Liver (tissue), 3 donors: ENCODE data around the gene NEURL3.

Source experiments
- FOXA1 ChIP-seq: IDR thresholded peaks from 2 replicates; pipeline ENCODE4 v1.6.1; 2016; ENCODE audit warnings: antibody characterized with exemption
- GABPA ChIP-seq, 2 donors: IDR thresholded peaks in 1 of 2; conservative IDR thresholded peaks in 1 of 2; 2 replicates each; pipeline ENCODE4 v1.6.1; 2016; ENCODE audit warnings: antibody characterized with exemption in 2 of 2, mild to moderate bottlenecking in 1 of 2, moderate library complexity in 1 of 2
- JUND ChIP-seq, 2 donors: IDR thresholded peaks; 2 replicates each; pipeline ENCODE4 v1.6.1; 2016; ENCODE audit warnings: antibody characterized with exemption in 2 of 2
- RAD21 ChIP-seq, 2 donors: IDR thresholded peaks; 2 replicates each; pipeline ENCODE4 v1.6.1; 2016; ENCODE audit warnings: antibody characterized with exemption in 2 of 2, mild to moderate bottlenecking in 2 of 2
- RXRA ChIP-seq, 2 donors: IDR thresholded peaks; 2 replicates each; pipeline ENCODE4 v1.6.1; 2017 to 2018; ENCODE audit warnings: antibody characterized with exemption in 2 of 2, mild to moderate bottlenecking in 1 of 2
- SP1 ChIP-seq: IDR thresholded peaks from 2 replicates; pipeline ENCODE4 v1.6.1; 2018; ENCODE audit warnings: antibody characterized with exemption, mild to moderate bottlenecking
- TAF1 ChIP-seq: conservative IDR thresholded peaks from 2 replicates; pipeline ENCODE4 v1.6.1; 2016; ENCODE audit warnings: antibody characterized with exemption, mild to moderate bottlenecking
- TF ChIP-seq, protein P1 (sequence below): fragments of 150-350 bp; IDR thresholded peaks from 2 replicates; pipeline ENCODE4 v1.5.1; 2017; ENCODE audit warnings: improper control_type of control experiment, low read depth, low read length; ENCODE audit not compliant: missing input control
- TF ChIP-seq, protein P2 (sequence below): IDR thresholded peaks from 2 replicates; pipeline ENCODE4 v1.6.1; 2016; ENCODE audit warnings: antibody characterized with exemption, mild to moderate bottlenecking
- TF ChIP-seq, protein P3 (sequence below): IDR thresholded peaks from 2 replicates; pipeline ENCODE4 v1.6.1; 2016; ENCODE audit warnings: antibody characterized with exemption
- TF ChIP-seq, protein P4 (sequence below): IDR thresholded peaks from 2 replicates; pipeline ENCODE4 v1.6.1; 2016; ENCODE audit warnings: antibody characterized with exemption
- donor health status: healthy.
- donor health status: healthy.

DNA sequence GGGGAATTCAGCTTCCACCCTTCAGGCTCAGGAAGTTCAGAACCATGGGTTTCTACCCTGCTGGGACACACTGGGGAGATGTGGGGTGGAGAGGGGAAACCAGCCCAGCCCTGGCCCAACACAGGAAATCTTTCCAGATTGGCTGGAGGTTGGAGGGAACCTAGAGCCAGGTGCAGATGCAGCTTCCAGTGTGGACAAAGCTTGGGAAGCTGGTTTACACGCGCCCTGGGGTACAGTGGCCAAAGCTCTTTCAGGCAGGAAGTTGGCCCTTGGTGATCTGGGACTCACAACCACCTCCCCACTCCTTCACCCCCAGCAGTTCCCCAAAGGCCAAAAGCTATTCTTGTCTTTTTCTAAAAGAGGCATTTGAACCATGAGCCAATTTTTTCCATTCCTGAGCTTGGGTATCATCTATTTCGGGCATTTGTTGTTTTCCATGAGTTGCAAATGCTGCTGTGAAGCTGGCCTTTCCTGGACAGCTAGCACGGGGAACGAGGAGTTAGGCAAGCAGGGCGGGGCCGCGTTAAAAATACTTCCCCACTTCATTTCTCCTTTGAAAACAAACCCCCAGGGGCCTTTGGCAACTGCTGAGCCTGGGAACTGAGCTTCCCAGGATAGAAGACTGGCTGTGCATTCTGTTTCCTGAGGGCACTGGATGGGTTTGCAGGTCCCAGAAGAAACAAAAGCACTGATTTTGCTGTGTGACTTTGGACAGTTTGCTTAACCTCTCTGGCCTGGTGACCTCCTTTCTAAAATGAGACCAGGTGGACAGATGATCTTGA lies 28.3 kb upstream of the NEURL3 start:
- TF ChIP-seq, protein P1, sequence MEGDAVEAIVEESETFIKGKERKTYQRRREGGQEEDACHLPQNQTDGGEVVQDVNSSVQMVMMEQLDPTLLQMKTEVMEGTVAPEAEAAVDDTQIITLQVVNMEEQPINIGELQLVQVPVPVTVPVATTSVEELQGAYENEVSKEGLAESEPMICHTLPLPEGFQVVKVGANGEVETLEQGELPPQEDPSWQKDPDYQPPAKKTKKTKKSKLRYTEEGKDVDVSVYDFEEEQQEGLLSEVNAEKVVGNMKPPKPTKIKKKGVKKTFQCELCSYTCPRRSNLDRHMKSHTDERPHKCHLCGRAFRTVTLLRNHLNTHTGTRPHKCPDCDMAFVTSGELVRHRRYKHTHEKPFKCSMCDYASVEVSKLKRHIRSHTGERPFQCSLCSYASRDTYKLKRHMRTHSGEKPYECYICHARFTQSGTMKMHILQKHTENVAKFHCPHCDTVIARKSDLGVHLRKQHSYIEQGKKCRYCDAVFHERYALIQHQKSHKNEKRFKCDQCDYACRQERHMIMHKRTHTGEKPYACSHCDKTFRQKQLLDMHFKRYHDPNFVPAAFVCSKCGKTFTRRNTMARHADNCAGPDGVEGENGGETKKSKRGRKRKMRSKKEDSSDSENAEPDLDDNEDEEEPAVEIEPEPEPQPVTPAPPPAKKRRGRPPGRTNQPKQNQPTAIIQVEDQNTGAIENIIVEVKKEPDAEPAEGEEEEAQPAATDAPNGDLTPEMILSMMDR, result no peak
- TF ChIP-seq RXRA (IDR thresholded peaks at IDR 0.05) (no peak), FOXA1 (no peak), SP1 (peak; percentile 47), JUND (IDR thresholded peaks at IDR 0.05) (peak in 1 of 2 donors; percentile 41), GABPA (IDR thresholded peaks at IDR 0.05 in 1 of 2, conservative IDR thresholded peaks at IDR 0.05 in 1 of 2) (no peak), TAF1 (no peak), RAD21 (IDR thresholded peaks at IDR 0.05) (no peak)
- TF ChIP-seq, protein P2, sequence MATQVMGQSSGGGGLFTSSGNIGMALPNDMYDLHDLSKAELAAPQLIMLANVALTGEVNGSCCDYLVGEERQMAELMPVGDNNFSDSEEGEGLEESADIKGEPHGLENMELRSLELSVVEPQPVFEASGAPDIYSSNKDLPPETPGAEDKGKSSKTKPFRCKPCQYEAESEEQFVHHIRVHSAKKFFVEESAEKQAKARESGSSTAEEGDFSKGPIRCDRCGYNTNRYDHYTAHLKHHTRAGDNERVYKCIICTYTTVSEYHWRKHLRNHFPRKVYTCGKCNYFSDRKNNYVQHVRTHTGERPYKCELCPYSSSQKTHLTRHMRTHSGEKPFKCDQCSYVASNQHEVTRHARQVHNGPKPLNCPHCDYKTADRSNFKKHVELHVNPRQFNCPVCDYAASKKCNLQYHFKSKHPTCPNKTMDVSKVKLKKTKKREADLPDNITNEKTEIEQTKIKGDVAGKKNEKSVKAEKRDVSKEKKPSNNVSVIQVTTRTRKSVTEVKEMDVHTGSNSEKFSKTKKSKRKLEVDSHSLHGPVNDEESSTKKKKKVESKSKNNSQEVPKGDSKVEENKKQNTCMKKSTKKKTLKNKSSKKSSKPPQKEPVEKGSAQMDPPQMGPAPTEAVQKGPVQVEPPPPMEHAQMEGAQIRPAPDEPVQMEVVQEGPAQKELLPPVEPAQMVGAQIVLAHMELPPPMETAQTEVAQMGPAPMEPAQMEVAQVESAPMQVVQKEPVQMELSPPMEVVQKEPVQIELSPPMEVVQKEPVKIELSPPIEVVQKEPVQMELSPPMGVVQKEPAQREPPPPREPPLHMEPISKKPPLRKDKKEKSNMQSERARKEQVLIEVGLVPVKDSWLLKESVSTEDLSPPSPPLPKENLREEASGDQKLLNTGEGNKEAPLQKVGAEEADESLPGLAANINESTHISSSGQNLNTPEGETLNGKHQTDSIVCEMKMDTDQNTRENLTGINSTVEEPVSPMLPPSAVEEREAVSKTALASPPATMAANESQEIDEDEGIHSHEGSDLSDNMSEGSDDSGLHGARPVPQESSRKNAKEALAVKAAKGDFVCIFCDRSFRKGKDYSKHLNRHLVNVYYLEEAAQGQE, result no peak
- TF ChIP-seq, protein P3, sequence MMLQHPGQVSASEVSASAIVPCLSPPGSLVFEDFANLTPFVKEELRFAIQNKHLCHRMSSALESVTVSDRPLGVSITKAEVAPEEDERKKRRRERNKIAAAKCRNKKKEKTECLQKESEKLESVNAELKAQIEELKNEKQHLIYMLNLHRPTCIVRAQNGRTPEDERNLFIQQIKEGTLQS, result no peak
- TF ChIP-seq, protein P4, sequence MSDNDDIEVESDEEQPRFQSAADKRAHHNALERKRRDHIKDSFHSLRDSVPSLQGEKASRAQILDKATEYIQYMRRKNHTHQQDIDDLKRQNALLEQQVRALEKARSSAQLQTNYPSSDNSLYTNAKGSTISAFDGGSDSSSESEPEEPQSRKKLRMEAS, result no peak
